ENCODE measurements around the gene CCL13.
"Not testable (repeated sequence)": the region's sequence is repeated elsewhere in the genome, so short reads cannot be mapped to it uniquely, and the experiment has no call there.

Gene CCL13

GRCh38 chr17:34356194-34356593 lies at the start of gene CCL13:
Gene CCL13, plus strand, starts transcription at chr17:34356480. Its CDS starts 47 bp downstream, at chr17:34356527.
- DNase-seq (ENCODE audit: low read depth): no peak

GRCh38 chr17:34307110-34307509 lies 49.2 kb upstream of the CCL13 start:
- DNase-seq (ENCODE audit: low read depth): no peak

GRCh38 chr17:34308371-34308770 lies 47.9 kb upstream of the CCL13 start:
- DNase-seq (ENCODE audit: low read depth): no peak

- DNase-seq (ENCODE audit: low read depth): no peak
These were observed 45.0 kb upstream of the CCL13 start for GRCh38 chr17:34311291-34311690.

GRCh38 chr17:34312080-34312479 lies 44.2 kb upstream of the CCL13 start:
- DNase-seq (ENCODE audit: low read depth): no peak

GRCh38 chr17:34313164-34313563 lies 43.1 kb upstream of the CCL13 start:
- no peak for DNase-seq (ENCODE audit: low read depth)

GRCh38 chr17:34314279-34314678 lies 42.0 kb upstream of the CCL13 start:
- no peak for DNase-seq (ENCODE audit: low read depth)

- DNase-seq (ENCODE audit: low read depth): no peak
These were observed 37.8 kb upstream of the CCL13 start for GRCh38 chr17:34318474-34318873.

- no peak for DNase-seq (ENCODE audit: low read depth)
These were observed 37.2 kb upstream of the CCL13 start, which contains the start of gene CCL8 for GRCh38 chr17:34319039-34319483. Gene CCL8, plus strand, starts transcription at chr17:34319435. Its CDS starts 67 bp downstream, at chr17:34319502.

GRCh38 chr17:34321964-34322363 lies 34.3 kb upstream of the CCL13 start:
- DNase-seq (ENCODE audit: low read depth): no peak

- DNase-seq (ENCODE audit: low read depth): not testable (repeated sequence)
These were observed 28.7 kb upstream of the CCL13 start for GRCh38 chr17:34327580-34327979.

GRCh38 chr17:34337701-34338100 lies 18.6 kb upstream of the CCL13 start:
- no peak for DNase-seq (ENCODE audit: low read depth)

GRCh38 chr17:34339138-34339770 lies 17.0 kb upstream of the CCL13 start:
- DNase-seq (ENCODE audit: low read depth): no peak

GRCh38 chr17:34341916-34342315 lies 14.4 kb upstream of the CCL13 start:
- no peak for DNase-seq (ENCODE audit: low read depth)

GRCh38 chr17:34347063-34347462 lies 9.2 kb upstream of the CCL13 start:
- DNase-seq (ENCODE audit: low read depth): no peak

- no peak for DNase-seq (ENCODE audit: low read depth)
These were observed 6.5 kb upstream of the CCL13 start for GRCh38 chr17:34349751-34350150.

GRCh38 chr17:34351096-34351495 lies 5.2 kb upstream of the CCL13 start:
- no peak for DNase-seq (ENCODE audit: low read depth)

GRCh38 chr17:34352191-34352590 lies 4.1 kb upstream of the CCL13 start:
- no peak for DNase-seq (ENCODE audit: low read depth)

- no peak for DNase-seq (ENCODE audit: low read depth)
These were observed 1.6 kb upstream of the CCL13 start for GRCh38 chr17:34354637-34355036.

- no peak for DNase-seq (ENCODE audit: low read depth)
These were observed 1.1 kb downstream of the CCL13 start for GRCh38 chr17:34357398-34357797.

- no peak for DNase-seq (ENCODE audit: low read depth)
These were observed 2.4 kb downstream of the CCL13 start for GRCh38 chr17:34358631-34359030.

GRCh38 chr17:34360601-34361270 lies 4.5 kb downstream of the CCL13 start:
- DNase-seq (ENCODE audit: low read depth): no peak

GRCh38 chr17:34361478-34362061 lies 5.3 kb downstream of the CCL13 start:
- peak; percentile 13 for DNase-seq (ENCODE audit: low read depth)
